Activated naive CD8-positive, alpha-beta T cell treated with anti-CD3 and anti-CD28 coated beads, Interleukin-2, amount 50 U/mL, for 16 hours (primary cell): ENCODE data around the gene ADAMTSL2.

Source experiments
- DNase-seq: peaks from one replicate; pipeline ENCODE4 v3.0.0-alpha.2; 2020; ENCODE audit warnings: low read depth, low spot score

ADAMTSL2 gene

DNA sequence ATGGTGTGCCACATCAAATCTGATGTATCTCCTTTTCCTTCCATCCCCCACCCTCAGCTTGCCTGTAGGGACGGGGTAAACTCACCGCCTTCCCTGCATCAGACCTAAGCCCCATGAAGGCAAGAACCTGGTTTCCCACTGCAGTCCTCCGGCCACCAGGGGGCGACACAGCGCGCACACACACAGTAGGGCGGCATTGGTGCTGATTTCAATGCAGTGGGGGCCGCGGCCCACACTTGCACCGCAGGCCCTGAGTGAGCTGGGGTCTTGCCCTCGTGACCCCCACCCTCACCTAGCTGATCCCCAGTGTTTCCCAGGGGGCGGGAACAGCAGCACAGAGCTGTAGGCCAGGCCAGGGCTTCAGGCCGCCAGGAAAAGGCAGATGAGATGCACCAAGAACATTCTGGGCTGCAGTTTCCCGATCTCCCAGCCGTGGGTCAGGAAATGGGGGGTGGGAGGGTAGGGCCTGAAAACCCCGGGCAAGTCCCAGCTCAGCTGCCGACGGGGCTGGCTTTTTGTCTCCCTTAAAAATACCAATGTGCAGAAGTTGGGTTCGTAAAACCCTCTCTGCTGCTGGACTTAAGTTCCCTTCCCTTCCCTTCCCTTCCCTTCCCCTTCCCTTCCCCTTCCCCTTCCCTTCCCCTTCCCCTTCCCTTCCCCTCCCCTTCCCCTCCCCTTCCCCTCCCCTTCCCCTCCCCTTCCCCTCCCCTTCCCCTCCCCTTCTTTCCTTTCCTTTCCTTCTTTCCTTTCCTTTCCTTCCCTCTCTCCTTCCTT lies 55.1 kb downstream of the ADAMTSL2 start:
- DNase-seq, result peak; percentile 16

DNA sequence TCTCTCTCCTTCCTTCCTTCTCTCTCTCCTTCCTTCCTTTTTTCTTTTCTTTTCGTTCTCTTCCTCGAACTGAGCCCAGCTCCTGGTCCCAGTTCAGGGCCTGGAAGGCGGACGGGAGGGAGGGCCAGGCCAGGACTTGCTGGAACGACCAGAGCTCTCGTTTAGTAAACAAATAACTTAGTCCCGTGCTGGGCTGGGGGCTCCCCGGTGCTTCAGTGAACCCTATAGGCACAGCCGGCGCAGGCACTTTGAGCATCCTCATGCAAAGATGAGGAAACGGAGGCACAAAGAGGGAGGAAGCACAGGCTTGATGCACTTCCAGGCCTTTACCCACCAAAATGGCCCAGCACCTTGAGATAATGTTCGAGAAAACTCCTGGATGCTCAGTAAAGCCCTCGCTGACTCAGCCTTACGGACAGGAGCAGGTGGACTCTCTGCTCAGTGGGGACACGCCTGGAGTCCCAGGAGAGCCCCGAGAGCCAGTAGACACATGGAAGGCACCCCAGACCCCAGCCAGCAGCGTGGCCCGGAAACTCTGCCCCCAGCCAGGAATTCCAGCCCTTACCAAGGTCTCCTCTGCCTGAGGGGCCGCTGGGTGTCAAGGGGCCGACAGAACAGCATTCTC lies 55.8 kb downstream of the ADAMTSL2 start:
- DNase-seq, result no peak

DNA sequence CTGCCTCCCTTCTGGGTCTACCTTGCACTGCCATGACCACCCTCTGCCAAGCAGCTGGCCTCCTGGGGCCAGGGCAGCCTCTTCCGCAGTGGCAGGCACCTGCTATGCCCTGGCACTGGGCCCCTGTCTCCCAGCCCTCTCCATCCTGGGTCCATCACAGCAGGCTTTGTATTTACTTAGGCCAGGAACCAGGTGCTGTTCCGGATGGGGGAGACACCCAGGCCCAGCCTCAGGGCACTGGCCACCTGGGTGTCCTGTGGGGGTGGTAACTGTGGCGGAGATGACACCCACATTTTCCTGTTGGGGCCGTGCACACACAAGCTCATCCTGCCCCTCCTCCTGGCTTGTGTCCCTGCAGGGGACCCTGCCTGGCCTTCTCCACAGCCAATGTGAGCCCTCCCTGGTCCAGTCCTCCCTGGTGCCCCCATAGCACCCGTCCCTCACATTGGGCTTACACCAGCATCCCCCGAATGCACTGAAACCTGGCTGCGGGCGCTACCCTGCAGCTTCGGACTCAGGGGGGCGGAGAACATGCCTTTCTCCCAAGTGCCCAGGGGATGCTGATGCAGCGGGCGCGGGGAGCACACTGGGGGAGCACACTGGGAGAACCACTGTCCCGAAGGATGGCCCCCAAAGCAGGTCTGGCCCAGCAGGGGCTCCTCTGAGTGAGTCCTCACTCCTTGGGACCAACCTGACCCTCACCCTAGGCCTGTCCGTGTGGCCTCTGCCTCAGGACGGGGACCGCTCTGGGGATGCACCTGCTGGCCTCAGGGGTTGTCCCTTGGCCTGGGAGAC lies 56.8 kb downstream of the ADAMTSL2 start:
- no peak for DNase-seq

DNA sequence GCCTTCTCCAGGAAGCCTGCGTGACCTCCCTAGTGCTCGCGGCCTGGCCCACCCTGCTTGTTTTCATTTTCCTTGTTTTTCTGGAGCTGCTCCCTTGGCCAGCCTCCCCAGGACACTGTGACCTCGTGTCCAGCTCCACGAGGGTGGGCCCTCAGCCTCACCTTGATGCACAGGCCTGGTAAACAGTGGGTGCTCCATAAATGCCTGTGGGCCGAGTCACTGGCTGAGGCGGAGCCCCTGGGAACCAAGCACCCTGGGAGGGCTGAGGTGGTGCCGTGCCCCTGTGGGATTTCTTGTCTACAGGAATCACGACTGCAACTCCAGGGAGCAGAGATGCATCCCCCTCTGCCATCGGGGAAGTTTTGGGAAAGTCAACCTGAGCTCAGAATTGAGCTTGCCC lies 57.5 kb downstream of the ADAMTSL2 start:
- no peak for DNase-seq

DNA sequence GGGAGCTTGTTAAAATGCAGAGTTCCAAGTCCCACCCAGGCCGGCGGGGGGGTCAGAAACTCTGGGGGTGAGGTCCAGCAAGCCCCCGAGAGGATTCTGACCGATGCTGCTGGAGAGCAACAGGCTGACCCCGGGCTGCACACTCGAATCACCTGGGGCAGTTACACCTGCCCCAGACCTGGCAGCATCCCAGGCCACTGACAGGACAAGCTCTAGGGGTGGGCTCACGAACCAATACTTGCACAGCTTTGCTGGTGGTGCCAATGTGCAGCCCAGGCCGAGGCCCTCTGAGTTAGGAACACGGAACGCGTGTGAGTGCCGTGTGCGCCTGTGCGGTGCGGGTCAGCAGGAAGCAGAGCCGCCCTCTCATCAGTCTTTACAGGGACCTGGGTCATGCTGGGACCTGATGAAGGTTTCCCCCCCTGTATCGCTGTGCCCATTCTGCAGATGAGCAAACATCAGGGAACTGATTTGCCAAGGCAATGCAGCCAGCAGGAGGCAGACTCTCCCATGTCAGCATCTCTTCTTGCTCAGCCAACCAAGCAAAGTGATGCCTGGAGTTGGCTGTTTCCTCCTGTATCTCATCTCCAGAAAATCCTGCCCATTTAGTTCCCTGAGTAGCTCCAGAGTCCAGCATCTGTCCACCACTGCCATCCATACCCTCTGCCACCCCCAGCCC lies 58.4 kb downstream of the ADAMTSL2 start:
- no peak for DNase-seq

DNA sequence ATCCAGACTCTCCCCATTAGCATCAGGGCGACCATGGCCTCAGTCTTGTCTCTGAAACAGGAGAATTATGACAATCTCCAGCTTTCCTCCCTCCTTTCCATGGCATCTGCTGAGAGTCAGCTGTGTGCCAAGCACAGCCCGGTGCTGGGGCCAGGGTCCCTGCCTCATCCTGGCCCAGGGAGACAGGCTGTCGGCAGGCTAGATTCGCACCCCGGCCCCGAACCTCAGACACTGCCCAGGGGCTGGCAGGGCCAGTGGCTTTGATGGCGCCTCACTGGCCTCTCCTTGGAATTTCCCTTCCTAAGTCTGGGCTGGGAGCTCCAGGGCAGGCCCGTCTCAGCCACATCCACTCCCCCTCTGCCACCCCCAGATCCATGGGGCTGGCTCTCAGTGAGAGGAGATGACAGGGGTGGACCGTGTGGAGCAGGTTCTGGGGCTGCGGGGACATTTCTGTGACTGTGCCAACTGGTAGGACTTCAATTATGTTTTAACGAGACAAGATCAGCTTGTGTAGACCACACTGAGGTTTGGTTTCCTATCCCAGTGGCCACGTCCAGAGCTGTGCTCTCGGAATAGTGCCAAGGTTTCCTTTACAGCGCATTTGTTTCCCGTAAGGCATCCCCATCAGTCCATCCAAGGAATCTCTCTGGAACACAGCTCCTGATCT lies 59.2 kb downstream of the ADAMTSL2 start:
- no peak for DNase-seq

DNA sequence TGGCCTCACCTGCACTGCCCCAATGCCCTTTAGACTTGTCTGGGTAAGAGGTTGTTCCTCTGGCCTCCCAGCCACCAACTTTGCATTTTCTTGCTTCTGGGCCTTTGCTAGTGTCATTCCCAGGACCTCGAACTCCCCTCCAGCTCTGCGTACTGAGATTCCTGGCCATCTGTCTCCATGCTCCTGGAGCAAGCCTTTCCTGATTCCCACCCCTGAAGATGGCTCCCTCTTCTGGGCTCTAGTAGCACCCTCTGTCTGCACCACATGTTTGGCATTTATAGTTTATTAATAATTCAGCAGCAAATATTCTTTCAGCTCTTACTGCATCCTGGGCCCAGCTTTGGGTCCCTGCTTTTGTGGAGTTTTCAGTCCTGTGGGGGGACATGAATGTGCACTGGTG lies 59.8 kb downstream of the ADAMTSL2 start:
- DNase-seq, result no peak

DNA sequence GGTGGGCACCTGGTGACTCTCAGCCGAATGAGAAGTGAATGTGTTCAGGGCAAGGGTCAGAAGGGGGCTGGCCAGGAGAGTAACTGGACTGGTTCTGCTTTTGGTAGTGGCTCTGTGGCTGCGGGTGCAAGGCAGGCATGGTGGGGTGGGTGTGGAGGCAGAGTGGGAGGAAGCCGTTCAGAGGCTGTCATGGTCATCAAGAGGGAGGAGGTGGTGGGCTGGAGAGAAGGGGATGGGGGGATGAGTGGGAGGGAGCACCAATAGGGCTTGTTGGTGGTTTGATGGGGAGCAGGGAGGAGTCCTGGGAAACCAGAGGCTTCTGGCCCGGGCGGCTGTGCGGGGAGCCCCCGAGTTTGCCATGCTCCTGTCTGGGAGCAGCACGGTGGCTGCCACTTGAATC lies 61.4 kb downstream of the ADAMTSL2 start:
- DNase-seq, result no peak

DNA sequence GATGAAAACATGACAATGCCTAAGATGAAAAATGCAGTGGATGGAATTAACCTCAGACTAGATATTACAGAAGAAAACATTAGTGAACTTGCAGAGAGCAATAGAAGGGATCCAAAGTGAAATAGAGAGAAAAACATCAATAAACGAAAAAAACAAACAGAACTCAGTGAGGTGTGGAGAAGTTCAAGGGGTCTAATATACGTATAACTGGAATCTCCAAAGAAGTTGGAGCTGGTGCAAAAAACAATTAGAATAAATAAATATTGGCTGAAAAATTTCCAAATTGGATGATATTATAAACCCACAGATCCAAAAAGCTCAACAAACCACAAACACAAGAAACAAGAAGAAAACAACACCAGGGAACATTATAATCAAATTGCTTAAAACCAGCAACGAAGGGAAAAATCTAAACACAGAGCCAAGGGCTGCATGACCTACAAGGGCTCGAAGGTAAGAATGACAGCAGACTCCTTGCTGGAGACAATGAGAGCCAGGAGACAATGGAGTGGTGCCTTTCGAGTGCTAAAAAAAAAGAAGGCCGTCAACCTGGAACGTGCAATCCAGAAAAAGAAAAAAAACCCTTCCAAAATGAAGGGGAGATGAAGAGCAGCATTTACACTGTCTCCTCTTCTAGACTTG lies 62.9 kb downstream of the ADAMTSL2 start:
- no peak for DNase-seq

DNA sequence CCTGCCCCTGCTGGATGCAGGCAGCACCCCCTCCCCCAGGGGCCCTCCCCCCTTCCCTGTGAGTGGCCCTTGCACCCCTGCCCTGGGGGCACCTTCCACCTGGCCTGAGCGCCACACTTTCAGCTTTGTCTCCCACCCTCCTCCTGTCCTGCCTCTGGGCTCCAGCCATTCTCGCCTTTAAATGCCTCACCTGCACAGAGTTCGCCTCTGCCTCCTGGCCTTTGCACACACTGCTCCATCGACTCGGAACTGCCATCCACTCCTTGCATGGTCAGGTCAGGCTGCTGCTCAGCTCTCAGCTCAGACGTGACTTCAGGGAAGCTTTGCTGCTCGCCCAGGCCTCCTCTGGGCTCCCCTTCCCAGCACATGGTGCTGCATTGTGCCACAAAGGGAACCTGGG lies 64.5 kb downstream of the ADAMTSL2 start:
- no peak for DNase-seq

DNA sequence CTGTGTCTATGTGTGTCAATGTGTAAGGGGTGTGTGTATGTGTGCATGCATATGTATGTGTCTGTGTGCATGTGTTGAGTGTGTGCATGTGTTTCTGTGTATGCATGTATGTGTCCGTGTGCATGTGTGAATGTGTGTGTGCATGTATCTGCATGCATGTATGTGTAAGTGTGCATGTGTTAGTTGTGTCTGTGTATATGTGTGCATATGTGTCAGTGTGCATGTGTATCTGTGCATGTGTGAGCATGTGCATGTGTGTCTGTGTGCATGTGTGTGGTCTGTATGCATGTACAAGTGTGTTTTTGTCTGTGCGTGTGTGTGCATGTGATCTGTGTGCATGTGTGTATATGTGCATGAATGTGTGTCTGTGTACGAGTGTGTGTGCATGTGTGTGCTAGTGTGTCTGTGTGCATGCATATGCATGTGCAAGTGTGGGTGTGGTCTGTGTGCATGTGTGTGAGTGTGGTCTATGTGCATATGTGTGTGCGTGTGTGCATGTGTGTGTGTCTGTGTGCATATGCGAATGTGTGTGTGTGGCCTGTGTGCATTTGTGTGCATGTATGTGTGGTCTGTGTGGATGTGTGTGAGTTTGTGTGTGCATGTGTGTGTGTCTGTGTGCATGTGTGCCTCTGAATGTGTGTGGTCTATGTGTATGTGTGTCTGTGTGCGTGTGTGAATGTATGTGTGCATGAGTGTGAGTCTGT lies 65.1 kb downstream of the ADAMTSL2 start:
- DNase-seq, result no peak

DNA sequence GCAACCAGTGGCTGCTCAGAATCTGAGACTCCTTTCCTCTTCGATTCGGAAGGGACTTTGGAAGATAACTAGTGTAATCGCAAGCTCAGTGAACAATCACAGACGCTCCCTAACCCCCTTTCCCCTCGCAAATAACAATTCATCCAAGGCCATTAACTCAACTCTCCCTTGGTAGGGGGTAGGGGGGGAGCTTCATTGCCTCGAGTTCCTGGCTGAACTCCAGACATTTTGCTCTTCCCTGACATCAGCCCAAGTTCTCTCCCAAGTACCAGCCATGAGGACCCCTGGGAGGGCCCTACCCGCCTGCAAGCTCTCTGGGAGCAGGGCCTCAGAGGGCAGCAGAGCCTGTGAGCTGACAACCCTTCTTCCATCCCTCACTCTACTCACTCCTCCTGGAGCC lies 66.2 kb downstream of the ADAMTSL2 start:
- DNase-seq, result no peak

DNA sequence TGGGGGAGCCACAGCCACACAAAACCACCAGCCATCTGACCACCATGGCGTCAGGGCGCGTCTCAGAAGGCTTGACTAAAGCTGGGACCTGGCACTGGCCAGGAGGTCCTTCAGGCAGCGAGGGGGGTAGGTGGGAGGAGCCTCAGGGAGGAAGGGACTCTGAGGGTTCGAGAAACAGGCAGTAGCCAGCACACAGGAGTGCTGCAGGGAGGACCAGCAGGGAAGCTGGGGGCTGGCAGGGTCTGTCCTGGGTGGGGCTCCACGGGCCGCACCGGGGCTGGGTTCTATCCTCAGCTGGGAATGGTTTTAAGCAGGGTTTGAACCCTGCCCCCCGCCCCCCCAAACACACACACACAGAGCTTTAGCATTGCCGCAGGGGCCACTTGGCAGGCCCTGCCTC lies 67.2 kb downstream of the ADAMTSL2 start:
- DNase-seq, result no peak

DNA sequence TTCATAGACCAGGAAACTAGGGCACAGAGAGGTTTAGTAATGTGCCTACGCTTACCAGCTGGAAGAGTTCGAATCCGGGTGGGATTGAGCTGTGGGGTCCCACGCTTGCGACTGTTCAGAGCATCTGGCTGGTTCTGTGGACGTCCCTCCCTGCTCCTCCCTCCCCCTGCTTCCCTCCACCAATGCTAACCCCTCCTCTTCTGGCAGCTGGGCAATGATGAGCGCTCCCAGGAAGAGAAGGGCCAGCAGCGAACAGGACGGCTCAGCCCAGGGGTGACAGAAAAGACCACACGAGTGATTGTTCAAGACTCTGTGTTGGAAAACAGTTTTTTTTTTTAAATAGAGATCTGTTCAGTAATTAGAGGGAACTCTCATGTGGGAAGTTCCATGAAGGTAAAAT lies 67.8 kb downstream of the ADAMTSL2 start:
- no peak for DNase-seq

DNA sequence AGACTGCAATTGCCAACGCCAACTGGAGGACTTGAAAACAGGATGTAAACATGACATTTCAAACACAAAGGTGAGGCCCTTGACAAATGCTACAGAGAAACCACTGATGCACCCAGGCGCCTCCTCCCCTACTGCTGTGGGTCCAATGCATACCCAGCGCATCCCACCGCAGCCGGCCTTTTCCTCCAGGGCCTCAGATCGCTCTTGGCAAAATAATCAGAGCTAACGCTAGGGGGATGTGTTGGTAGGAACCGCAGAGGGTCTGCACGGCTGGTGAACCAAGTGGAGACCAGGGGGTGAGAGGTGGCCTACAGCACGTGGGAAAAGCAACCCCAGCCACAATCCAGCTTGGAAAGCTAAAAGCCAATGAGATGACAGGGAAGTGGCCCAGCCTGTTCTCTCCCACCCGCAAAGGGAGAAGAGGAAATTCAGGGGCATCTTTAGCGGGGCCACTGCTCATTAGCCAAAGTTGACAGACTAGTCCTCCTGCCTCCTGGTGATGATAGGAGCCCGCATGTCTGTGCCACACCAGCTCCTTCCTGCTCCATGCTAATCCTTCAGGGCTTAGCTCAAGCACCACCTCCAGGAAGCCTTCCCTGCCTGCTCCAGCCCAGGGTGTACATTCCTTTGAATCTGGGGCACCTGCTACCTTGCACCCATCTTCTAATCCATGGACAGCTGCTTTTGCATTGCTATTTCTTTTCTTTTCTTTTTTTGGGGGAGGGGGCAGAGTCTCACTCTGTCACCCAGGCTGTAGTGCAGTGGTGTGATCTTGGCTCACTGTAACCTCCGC lies 68.8 kb downstream of the ADAMTSL2 start:
- no peak for DNase-seq

DNA sequence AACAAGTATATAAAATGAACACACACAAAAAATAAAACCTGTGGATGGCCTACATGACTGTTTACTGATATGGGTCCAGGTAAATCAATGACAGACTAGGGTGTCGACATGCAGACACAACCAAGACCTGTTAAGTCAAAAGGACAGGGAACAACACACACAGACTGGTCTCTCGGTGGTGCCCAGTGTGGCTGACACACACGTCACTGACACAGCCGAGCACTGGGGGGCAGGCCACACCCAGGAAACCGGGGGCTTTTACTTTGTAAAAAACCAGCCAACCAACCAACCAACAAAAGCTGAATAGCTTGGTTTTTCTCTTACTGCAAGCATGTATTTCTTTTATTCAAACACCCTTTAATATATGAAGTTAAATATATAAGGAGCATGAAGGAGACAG lies 69.7 kb downstream of the ADAMTSL2 start:
- DNase-seq, result no peak

DNA sequence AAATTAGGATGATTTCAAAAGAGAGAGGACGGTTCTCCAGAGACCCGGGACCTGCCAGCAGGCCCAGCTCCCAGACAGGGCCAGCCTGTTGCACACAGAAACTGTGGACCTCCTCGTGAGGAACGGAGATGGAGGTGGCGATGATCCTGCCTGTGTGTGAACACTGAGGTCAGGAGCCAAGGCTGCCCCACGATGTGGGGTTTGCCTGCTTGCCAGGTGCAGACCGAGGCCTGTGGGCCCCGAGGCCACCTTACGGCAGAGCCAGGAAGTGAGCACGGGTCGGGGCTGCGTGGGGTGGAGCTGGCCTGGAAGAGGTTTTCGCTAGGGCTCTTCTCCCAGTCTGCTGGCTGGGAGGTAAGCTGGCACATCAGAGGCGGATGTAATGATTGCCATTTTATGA lies 70.4 kb downstream of the ADAMTSL2 start:
- DNase-seq, result no peak

DNA sequence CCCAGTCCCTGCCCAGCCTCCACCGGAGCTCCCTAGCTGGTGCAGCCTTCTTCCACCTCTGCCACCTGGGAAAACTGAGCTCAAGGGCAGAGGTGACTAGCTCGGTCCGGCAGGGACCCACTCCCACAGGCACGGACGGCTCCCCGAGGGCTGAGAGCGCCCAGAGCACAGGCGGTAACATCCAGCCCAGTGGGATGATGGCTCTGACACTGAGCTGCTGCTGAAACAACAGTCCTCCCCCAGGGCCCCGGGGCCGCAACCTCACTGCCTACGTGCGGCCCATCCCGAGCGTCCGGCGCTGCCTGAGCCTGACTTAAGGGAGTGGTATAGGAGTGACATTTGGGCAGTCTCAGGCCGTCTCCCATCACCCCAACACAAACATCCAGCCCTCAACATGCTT lies 70.9 kb downstream of the ADAMTSL2 start:
- DNase-seq, result no peak

DNA sequence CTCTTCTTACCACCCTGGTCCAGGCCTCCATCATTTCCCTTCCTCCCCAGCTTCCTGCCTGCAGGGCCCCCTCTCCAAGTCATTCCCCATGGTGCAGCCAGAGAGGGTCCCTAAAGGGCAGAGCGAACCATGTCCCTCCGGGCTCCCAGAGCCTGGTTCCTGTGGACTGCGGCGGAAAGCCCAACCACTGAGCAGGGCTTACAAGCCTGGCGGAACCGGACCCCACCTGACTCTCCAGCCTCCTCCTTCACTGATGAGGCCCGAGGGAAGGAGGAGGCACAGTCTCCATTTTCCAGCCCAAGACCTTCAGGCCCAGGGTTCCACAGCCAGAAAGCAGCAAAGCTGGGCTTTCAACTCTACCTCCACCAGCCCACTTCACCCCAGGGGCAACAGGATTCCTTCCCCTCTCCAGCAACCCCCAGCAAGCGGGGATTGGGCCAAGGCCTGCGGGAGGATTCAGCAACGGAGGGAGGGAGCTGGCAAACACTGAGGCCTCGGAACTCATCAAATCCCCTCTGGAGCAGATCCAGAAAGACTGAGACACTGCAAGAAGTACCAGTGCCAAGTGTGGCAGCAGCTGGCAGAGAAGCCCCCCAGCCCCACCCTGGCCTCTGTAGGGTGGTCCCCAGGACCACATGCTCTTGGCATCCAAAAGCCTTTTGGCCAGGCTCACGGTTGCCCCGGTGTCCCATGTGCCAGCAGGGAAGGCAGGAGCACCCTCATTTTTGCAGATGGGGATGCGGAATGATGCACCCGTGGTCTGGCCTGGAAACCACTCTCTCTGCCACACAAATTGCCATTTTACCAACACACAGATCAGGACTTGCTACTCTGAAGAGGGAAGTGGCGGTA lies 71.6 kb downstream of the ADAMTSL2 start:
- no peak for DNase-seq
